Activated CD4-positive, alpha-beta T cell treated with anti-CD3 and anti-CD28 coated beads for 48 hours (primary cell): ENCODE data around the gene CUEDC1.

ENCODE experiments used
- DNase-seq: peaks from one replicate; pipeline ENCODE4 v3.0.0-alpha.2; 2020

Gene CUEDC1

DNA sequence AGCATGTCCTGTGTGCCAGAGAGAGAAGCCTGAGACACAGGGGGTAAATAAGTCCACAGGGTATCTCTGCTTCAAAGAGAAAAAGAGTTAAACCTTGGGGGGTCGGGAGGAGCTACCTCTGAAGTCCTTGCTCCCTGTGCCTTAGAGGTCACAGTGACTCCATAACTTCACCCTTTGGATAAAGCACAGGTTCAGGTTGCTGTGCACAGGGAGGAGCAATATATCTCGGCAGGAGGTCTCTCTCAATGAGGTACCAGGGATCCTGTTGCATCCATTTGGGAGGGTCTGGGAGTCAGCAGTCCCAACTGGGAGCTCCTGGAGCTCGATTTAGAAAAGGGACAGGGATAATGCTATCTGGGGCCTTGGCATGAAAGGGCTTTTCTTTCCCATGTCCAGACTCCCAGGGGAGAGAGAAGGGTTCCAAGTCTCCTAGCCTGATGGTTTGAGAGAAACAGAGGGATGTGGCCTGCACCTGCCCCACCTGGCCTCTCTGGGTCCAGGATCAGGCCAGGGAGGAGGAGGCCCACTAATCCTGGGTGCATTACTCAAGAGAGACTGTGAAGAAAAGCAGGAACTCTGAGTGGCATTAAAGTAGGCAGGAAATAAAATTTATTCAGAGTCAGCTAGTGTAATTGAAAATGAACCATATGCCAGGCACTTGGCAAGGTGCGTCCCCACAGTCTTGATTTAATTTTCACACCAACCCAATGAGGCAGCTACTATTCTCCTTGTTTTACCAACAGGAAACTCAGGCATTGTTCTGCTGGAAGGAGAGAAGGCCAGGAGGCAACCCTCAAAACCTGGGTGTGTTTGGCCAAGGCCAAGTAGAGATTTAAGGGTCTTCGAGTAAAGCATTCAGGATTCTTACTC, 40.7 kb downstream of the CUEDC1 start:
- DNase-seq: no peak

DNA sequence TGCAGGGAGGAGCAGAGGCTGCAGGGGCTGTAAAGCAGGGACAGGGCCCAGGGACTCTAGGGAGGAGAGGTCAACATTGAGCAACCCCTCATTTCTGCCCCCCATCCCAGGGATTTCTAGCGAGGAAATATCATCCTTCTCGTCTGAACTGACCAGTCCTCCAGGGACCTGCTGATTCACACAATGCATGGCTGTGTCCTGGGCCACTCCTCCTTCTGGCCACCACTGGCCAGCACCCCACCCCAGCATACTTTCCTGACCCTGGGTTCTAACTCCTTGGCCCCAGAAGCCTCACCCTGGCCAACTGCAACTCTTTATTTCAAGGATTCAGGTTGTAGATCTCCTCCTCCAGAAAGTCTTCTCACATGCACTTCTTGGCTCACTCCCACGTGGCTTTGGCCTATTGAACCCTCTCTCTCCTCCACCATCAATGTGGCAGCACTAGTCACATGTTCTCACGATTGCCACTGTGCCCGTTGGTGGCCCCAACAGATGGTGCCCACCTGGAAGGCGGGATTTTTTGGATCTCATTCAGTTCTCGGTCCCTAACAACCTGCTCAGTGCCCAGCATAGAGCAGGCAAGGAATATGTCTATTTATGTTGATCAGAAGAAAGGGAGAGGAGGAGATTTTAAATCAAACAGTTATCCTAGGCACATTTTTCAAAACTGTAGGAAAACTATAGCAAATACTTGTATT, 41.5 kb downstream of the CUEDC1 start:
- DNase-seq: no peak

- DNase-seq: no peak
Measured at GRCh38 chr17:57911834-57912673, 43.2 kb downstream of the CUEDC1 start.

GRCh38 chr17:57910462-57911420, 44.5 kb downstream of the CUEDC1 start:
- no peak for DNase-seq

DNA sequence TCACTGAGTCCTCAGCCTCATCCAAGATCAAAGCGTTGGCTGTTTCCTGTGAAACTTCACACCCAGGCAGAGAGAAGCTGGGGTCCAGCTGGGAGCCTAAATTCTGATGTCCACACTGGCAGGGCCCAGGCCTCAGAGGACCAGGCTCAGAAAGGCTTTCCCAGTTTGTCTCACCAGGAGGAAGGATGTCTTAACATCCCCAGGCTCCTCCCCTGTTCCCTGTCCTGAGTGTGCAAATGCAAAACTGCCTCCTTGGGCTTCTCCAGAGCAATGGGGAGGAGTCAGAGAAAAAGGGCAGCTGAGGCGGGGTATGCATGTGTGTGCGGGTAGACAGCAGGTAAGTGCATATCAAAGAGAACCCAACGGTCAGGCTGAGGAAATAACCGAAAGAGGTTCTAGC, 45.7 kb downstream of the CUEDC1 start:
- no peak for DNase-seq

DNA sequence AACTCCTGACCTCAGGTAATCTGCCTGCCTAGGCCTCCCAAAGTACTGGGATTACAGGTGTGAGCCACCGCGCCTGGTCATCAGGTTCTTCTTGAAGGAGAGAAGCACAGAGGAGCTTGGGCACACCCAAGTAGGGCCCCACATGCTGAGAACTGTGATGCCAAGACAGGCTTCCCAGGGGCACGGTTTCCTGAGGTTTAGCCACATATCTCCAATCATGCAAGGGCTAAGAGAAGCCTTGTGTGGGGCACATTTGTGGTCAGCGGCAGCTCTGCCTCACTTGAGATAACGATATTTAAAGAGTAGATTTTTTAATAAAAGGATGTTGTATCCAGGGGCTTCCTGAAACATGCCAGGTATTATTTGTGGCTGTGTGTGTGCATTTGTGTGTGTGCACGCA, 46.9 kb downstream of the CUEDC1 start:
- DNase-seq: no peak

- DNase-seq: no peak
Measured at GRCh38 chr17:57906910-57907309, 48.3 kb downstream of the CUEDC1 start.

DNA sequence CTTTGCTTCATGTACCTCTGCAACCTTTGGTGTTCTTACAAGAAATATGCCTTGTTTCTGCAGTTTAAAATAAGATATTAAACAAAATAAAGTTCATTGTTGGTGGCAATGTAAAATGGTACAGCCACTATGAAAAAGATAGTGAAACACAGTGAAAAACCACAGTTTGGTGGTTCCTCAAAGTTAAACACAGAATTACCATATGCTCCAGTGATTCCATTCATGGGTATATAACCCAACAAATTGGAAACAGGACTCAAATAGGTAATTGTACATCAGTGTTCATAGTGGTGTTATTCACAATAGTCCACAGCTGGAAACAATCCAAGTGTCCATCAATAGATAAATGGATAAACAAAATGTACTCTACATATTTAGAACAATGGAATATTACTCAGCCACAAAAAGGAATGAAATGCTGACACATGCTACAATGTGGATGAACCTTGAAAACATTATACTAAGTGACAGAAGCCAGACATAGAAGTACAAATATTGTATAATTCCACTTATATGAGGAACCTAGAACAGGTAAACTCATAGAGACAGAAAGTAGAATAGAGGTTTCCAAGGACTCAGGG, 49.2 kb downstream of the CUEDC1 start:
- no peak for DNase-seq

- DNase-seq: no peak
Measured at GRCh38 chr17:57903961-57904360, 51.3 kb downstream of the CUEDC1 start.

DNA sequence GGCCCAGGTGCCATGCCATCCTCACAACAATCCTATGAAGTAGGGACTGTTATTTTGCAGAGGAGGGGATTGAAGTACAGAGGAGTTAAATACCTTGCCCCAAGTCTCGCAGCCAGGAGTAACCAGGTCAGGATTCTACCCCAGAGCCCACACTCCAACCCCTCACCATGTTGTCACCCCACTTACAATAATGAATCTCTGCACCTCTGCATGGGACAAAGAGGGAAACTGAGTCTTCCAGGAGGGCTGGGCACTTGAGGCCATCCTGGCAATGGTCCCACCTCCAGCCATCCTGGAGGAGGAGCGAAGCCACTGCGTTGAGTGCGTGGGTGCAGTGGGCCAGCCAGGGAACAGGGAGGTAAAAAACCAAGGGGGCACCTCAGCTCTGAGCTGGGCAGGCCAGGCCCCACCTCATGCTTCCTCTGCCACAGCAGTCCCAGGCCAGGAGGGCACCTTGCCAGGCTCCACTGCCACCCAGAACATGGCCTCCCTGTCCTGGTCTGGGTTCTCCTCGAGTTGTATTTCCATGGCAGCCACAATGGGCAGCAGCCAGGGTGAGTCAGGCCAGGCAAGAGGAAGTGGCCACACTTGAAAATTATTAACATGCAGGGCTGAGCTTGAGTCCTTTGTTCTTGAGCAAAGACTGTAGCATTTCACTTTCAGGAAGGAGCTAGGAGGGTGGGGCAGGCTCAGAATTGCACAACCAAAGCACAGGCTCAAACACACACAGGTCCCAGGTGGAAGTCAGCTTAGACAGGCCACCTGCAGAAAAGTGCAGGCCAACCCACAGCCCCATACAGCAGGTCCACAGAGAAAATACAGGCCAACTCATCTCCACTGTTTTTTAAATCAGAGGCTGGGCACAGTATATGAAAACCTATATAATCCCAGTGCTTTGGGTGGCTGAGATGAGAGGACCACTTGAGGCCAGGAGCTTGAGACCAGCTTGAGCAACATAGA, 52.1 kb downstream of the CUEDC1 start:
- DNase-seq: no peak

- no peak for DNase-seq
Measured at GRCh38 chr17:57902117-57902799, 53.0 kb downstream of the CUEDC1 start.

GRCh38 chr17:57900991-57901743, 54.0 kb downstream of the CUEDC1 start:
- no peak for DNase-seq

- no peak for DNase-seq
Measured at GRCh38 chr17:57899822-57900221, 55.4 kb downstream of the CUEDC1 start.

DNA sequence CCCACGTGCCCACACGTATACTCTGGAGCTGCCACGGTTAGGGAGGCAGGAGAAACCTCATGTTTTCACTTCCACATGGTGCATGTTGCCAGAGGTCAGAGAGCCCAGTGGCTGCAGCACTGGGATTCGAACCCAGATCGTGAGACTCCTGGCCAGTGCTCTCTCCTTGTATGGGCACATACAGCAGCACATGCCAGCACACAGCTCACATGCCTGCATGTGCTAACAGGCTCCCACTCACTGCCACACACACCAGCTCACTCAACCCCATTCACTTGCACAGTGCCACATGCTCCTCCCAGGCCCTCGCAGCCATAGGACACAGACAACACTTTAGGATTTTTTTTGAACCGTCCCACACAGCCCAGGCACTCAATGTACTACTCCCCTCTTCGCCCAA, 55.8 kb downstream of the CUEDC1 start:
- no peak for DNase-seq

- DNase-seq: no peak
Measured at GRCh38 chr17:57898487-57899311, 56.5 kb downstream of the CUEDC1 start.

DNA sequence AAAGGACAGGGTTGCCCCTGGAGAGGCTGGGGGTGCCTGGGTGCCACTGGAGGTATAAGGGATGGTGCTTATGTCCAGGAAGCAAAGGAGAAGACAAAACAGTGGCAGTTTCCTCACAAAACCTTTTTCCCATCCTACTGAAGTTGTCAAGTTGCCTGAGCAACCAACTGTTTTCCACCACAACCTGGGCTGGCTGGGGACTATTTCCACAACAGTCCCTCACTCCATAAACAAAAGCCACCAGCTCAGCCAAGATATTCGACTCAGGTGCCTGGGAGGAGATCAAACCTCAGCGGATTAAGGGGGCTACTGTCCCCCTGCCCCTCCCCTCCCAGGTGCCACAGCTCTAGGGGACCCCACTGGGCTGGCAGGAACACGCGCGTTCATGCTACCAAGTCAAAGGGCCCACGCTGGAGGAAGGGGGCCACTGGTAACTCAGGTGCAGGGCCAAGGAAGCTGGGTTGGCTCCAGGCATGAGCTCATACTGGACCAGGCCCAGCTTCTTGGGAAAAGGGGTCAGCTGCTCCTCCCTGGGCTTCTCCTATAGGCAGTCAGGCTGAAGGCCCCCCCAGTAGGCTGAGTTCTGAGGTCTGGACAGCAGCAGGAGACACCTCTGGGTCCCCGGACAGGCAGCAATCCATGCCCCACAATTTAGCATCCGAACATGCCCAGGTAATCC, 59.7 kb downstream of the CUEDC1 start:
- DNase-seq: no peak

DNA sequence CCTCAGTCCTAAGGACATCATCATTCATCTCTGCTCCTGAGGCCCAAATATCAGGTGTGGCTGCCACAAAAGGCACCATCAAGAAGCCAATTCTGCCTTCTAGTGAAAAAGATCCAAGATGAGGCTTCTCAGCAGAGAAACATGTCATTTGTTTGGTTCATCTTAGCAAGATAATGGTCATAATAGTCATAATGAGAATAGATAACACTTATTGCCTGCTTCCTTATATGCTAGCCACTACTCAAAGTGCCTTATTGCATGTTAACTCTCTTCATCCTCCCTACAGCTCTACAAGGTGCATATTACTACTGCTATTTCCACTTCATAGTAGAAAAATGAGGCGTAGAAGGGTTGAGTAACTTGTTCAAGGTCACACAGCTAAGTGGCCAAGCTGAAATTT, 60.4 kb downstream of the CUEDC1 start:
- no peak for DNase-seq
